T-cell (primary cell): ENCODE measurements around the gene ZNF414. TPM values are rescaled to one million over a fixed set of nuclear protein-coding genes. Genes with fewer than 3 reads are reported as not detected.

Experiments
- ATAC-seq, 4 experiments: fragments of 200-7000 bp in 3 of 4; fragments of 150-1000 bp in 1 of 4; cut with Tn5 transposase; replicated peaks in 1 of 4; 1 replicate in 3 of 4; 2 replicates in 1 of 4; pipeline ENCODE4 v1.10.0; 2021; ENCODE audit warnings: moderate library complexity in 3 of 4, mild to moderate bottlenecking in 2 of 4, moderate number of reproducible peaks in 1 of 4
- CTCF ChIA-PET, 2 donors: fragments of 300-600 bp; sonication (Branson Sonifier 250); formaldehyde crosslinking; loops; one replicate each; lab custom pipeline; 2022; ENCODE audit warnings: antibody characterized with exemption in 2 of 2; lab: Charles Lee
- POLR2A ChIA-PET, 2 donors: fragments of 300-600 bp; sonication (Branson Sonifier 250); formaldehyde crosslinking; loops; one replicate each; lab custom pipeline; 2022; ENCODE audit warnings: antibody characterized with exemption in 2 of 2; lab: Charles Lee
- DNase-seq, 35 experiments: peaks; one replicate each; pipeline versions ENCODE4 v3.0.0 to v3.0.0-alpha.2; 2013 to 2023
- H3K27ac ChIP-seq: one replicate; pipeline ENCODE4 v1.5.1; 2013; ENCODE audit warnings: low read length
- H3K27me3 ChIP-seq, 2 experiments: replicated peaks in 1 of 2; 1 replicate in 1 of 2; 2 replicates in 1 of 2; pipeline versions ENCODE4 v1.6.1 to v1.7.0; 2013; ENCODE audit warnings: low read length in 1 of 2, mixed read lengths in 1 of 2; ENCODE audit not compliant: control insufficient read depth in 2 of 2, insufficient read depth in 2 of 2; ENCODE audit errors: extremely low read depth in 1 of 2
- H3K36me3 ChIP-seq, 2 donors: 1 replicate in 1 of 2; 2 replicates in 1 of 2; pipeline versions ENCODE4 v1.6.1 to v1.7.0; 2013; ENCODE audit warnings: low read length in 1 of 2; ENCODE audit not compliant: control insufficient read depth in 2 of 2, insufficient read depth in 1 of 2; ENCODE audit errors: extremely low read depth in 1 of 2
- H3K4me1 ChIP-seq, 2 experiments: 1 replicate in 1 of 2; 2 replicates in 1 of 2; pipeline versions ENCODE4 v1.6.1 to v1.7.0; 2013; ENCODE audit warnings: low read length in 2 of 2, mixed read lengths in 1 of 2; ENCODE audit not compliant: insufficient read depth in 2 of 2, control insufficient read depth in 1 of 2; ENCODE audit errors: extremely low read depth in 1 of 2
- H3K4me3 ChIP-seq, 2 donors: 1 replicate in 1 of 2; 2 replicates in 1 of 2; pipeline versions ENCODE4 v1.5.1 to v1.7.0; 2013; ENCODE audit warnings: mild to moderate bottlenecking in 2 of 2, low read length in 1 of 2, moderate library complexity in 1 of 2; ENCODE audit not compliant: control insufficient read depth in 1 of 2; ENCODE audit errors: extremely low read depth in 1 of 2
- H3K9me3 ChIP-seq: 2 replicates; pipeline ENCODE4 v1.7.0; 2013
- H3K27ac Mint-ChIP-seq, 2 donors: one replicate each; pipeline ENCODE4 v1.8.0; 2020 to 2021; ENCODE audit warnings: mild to moderate bottlenecking in 2 of 2, mixed read lengths in 2 of 2
- H3K27me3 Mint-ChIP-seq, 2 donors: one replicate each; pipeline ENCODE4 v1.8.0; 2021 to 2022; ENCODE audit warnings: mixed read lengths in 2 of 2
- H3K36me3 Mint-ChIP-seq: one replicate; pipeline ENCODE4 v1.8.0; 2021; ENCODE audit warnings: mixed read lengths
- H3K4me1 Mint-ChIP-seq, 3 donors: one replicate each; pipeline ENCODE4 v1.8.0; 2020 to 2022; ENCODE audit warnings: mixed read lengths in 3 of 3, mild to moderate bottlenecking in 1 of 3
- H3K4me3 Mint-ChIP-seq, 3 donors: one replicate each; pipeline ENCODE4 v1.8.0; 2020 to 2022; ENCODE audit warnings: mild to moderate bottlenecking in 3 of 3, mixed read lengths in 3 of 3, moderate library complexity in 3 of 3
- H3K9me3 Mint-ChIP-seq, 3 donors: one replicate each; pipeline ENCODE4 v1.8.0; 2020 to 2022; ENCODE audit warnings: mixed read lengths in 3 of 3
- WGBS: methylation state at CpG from one replicate; pipeline ENCODE4 v1.1.5; 2013; ENCODE audit warnings: missing lambda C conversion rate; ENCODE audit not compliant: insufficient coverage; 5-methylcytosine and 5-hydroxymethylcytosine counted together
- total RNA-seq, 35 experiments: library from RNA in 6 of 35; stranded (reverse) in 6 of 35; fragments of 120-200 nt in 1 of 35; gene quantifications; one replicate each; pipeline versions ENCODE4 v1.2.1 to v1.2.4 and lab custom pipeline; 2013 to 2026

Gene ZNF414
- total RNA-seq, 5 donors from 2014 or later (not counting 1 experiment from before 2014, with no cell fraction given): 34.4 to 78.6 (median 67.2) TPM

GRCh38 chr19:8536282-8536681 is 22.3 kb upstream of the ZNF414 start:
- H3K9me3 Mint-ChIP-seq: no peaks in the 10 kb centered on the region
- ATAC-seq (no peak), DNase-seq (no peak)
- ChIA-PET POLR2A (no interaction called here), CTCF (no interaction called here)
- peaks cover 0 to 4% (median 0%) of the 10 kb centered on the region in 3 donors for H3K4me1 Mint-ChIP-seq
- H3K4me3 Mint-ChIP-seq: no peak overlapping the region
- no peaks in the 10 kb centered on the region for H3K4me1 ChIP-seq
- H3K9me3 ChIP-seq: no peaks in the 10 kb centered on the region
- H3K36me3 ChIP-seq: peaks cover 0 to 64% of the 10 kb centered on the region in 2 donors
- H3K36me3 Mint-ChIP-seq: peaks cover 30% of the 10 kb centered on the region
- H3K27ac ChIP-seq: no peak overlapping the region
- H3K4me3 ChIP-seq: no peak overlapping the region
- no peaks in the 10 kb centered on the region for H3K27me3 ChIP-seq
- H3K27ac Mint-ChIP-seq: peak overlapping the region in 1 of 2 donors; percentile 27
- WGBS: 95% methylated on average over 9 of the region's 22 CpGs
- H3K27me3 Mint-ChIP-seq: no peaks in the 10 kb centered on the region

- Histone ChIP-seq H3K4me1 (peaks cover 0 to 5% of the 10 kb centered on the region in 2 experiments), H3K4me3 (no peak overlapping the region), H3K36me3 (peaks cover 0 to 66% of the 10 kb centered on the region in 2 donors), H3K27me3 (no peaks in the 10 kb centered on the region), H3K9me3 (no peaks in the 10 kb centered on the region), H3K27ac (no peak overlapping the region)
- ChIA-PET CTCF (no interaction called here), POLR2A (no interaction called here)
- H3K4me1 Mint-ChIP-seq: peaks cover 9 to 21% (median 15%) of the 10 kb centered on the region in 3 donors
- H3K36me3 Mint-ChIP-seq: peaks cover 41% of the 10 kb centered on the region
- no peak overlapping the region for H3K4me3 Mint-ChIP-seq
- ATAC-seq (no peak), DNase-seq (no peak)
- 100% methylated on average over 1 of the region's 2 CpGs for WGBS
- peak overlapping the region; percentile 23 to 48 for H3K27ac Mint-ChIP-seq
- H3K27me3 Mint-ChIP-seq: no peaks in the 10 kb centered on the region
- no peaks in the 10 kb centered on the region for H3K9me3 Mint-ChIP-seq
Observed at GRCh38 chr19:8532225-8532624, 18.3 kb upstream of the ZNF414 start.

- Histone ChIP-seq H3K36me3 (peaks cover 0 to 65% of the 10 kb centered on the region in 2 donors), H3K9me3 (no peaks in the 10 kb centered on the region), H3K27me3 (no peaks in the 10 kb centered on the region), H3K27ac (no peak overlapping the region), H3K4me3 (no peak overlapping the region), H3K4me1 (peaks cover 0 to 5% of the 10 kb centered on the region in 2 experiments)
- Mint-ChIP-seq H3K27me3 (no peaks in the 10 kb centered on the region), H3K27ac (no peak overlapping the region), H3K4me1 (peaks cover 11 to 21% (median 20%) of the 10 kb centered on the region in 3 donors), H3K9me3 (no peaks in the 10 kb centered on the region), H3K36me3 (peaks cover 42% of the 10 kb centered on the region), H3K4me3 (no peak overlapping the region)
- POLR2A ChIA-PET: no interaction called here
- 94% methylated on average over 2 of the region's 7 CpGs for WGBS
- CTCF ChIA-PET: no interaction called here
- DNase-seq: no peak
- ATAC-seq: no peak
Observed at GRCh38 chr19:8531470-8531869, 17.5 kb upstream of the ZNF414 start.

- Histone ChIP-seq H3K9me3 (no peaks in the 10 kb centered on the region), H3K36me3 (peaks cover 0 to 70% of the 10 kb centered on the region in 2 donors), H3K4me1 (peaks cover 0 to 5% of the 10 kb centered on the region in 2 experiments), H3K27me3 (no peaks in the 10 kb centered on the region), H3K4me3 (no peak overlapping the region), H3K27ac (no peak overlapping the region)
- CTCF ChIA-PET: no interaction called here
- H3K4me1 Mint-ChIP-seq: peaks cover 11 to 21% (median 20%) of the 10 kb centered on the region in 3 donors
- 97% methylated on average over 29 of the region's 35 CpGs for WGBS
- no peaks in the 10 kb centered on the region for H3K9me3 Mint-ChIP-seq
- ATAC-seq: no peak
- POLR2A ChIA-PET: no interaction called here
- H3K36me3 Mint-ChIP-seq: peaks cover 34% of the 10 kb centered on the region
- DNase-seq: no peak
- no peak overlapping the region for H3K27ac Mint-ChIP-seq
- no peak overlapping the region for H3K4me3 Mint-ChIP-seq
- no peaks in the 10 kb centered on the region for H3K27me3 Mint-ChIP-seq
Observed at GRCh38 chr19:8530061-8530679, 16.2 kb upstream of the ZNF414 start.

- Mint-ChIP-seq H3K4me1 (peaks cover 11 to 26% (median 22%) of the 10 kb centered on the region in 3 donors), H3K27ac (peak overlapping the region; percentile 50 to 75), H3K27me3 (no peaks in the 10 kb centered on the region), H3K36me3 (peaks cover 37% of the 10 kb centered on the region), H3K9me3 (no peaks in the 10 kb centered on the region), H3K4me3 (no peak overlapping the region)
- H3K4me1 ChIP-seq: peaks cover 0 to 5% of the 10 kb centered on the region in 2 experiments
- no peak overlapping the region for H3K4me3 ChIP-seq
- ATAC-seq (no peak), DNase-seq (no peak)
- WGBS: 98% methylated on average over 4 of the region's 4 CpGs
- peaks cover 0 to 77% of the 10 kb centered on the region in 2 donors for H3K36me3 ChIP-seq
- no peaks in the 10 kb centered on the region for H3K9me3 ChIP-seq
- CTCF ChIA-PET: no interaction called here
- no peaks in the 10 kb centered on the region for H3K27me3 ChIP-seq
- no peak overlapping the region for H3K27ac ChIP-seq
- POLR2A ChIA-PET: no interaction called here
Observed at GRCh38 chr19:8529369-8530006, 15.5 kb upstream of the ZNF414 start.

- ChIA-PET POLR2A (no interaction called here), CTCF (no interaction called here)
- Histone ChIP-seq H3K27ac (no peak overlapping the region), H3K36me3 (peaks cover 0 to 80% of the 10 kb centered on the region in 2 donors), H3K4me3 (no peak overlapping the region), H3K4me1 (peaks cover 0 to 5% of the 10 kb centered on the region in 2 experiments), H3K27me3 (no peaks in the 10 kb centered on the region), H3K9me3 (no peaks in the 10 kb centered on the region)
- WGBS: 87% methylated on average over 3 of the region's 4 CpGs
- H3K4me1 Mint-ChIP-seq: peaks cover 11 to 27% (median 22%) of the 10 kb centered on the region in 3 donors
- ATAC-seq: no peak
- peak overlapping the region; percentile 64 to 75 for H3K27ac Mint-ChIP-seq
- no peaks in the 10 kb centered on the region for H3K27me3 Mint-ChIP-seq
- H3K36me3 Mint-ChIP-seq: peaks cover 38% of the 10 kb centered on the region
- DNase-seq: no peak
- H3K9me3 Mint-ChIP-seq: no peaks in the 10 kb centered on the region
- peak overlapping the region in 1 of 3 donors; percentile 3 for H3K4me3 Mint-ChIP-seq
Observed at GRCh38 chr19:8528500-8528899, 14.5 kb upstream of the ZNF414 start.
